HG03066 (cell line): Measurements from ENCODE around the gene SAMMSON.

ENCODE experiments used
- ATAC-seq: cut with Tn5 transposase; IDR thresholded peaks from one replicate; pipeline ENCODE4 v1.9.1; 2021; ENCODE audit warnings: low read depth; ENCODE audit not compliant: unreplicated experiment

The SAMMSON gene

DNA sequence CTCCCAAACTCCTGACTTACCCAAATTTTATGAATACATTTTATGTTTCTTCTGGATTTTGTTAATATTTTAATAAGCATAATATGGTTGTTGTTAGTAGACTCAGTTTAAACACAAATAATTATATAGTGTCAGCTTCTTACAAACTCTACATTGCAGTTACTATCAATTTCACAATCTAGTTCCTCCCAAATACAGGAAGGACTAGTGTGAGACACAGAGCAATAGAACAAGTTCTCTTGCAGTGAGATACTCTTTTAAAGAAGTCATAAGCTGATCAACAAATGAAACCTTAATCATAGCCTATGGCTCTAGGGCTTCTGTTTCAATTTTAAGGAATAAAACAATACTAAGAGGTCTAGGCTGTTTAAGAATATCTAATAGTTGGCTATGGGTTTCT, 86.1 kb downstream of the SAMMSON start:
- no peak for ATAC-seq

DNA sequence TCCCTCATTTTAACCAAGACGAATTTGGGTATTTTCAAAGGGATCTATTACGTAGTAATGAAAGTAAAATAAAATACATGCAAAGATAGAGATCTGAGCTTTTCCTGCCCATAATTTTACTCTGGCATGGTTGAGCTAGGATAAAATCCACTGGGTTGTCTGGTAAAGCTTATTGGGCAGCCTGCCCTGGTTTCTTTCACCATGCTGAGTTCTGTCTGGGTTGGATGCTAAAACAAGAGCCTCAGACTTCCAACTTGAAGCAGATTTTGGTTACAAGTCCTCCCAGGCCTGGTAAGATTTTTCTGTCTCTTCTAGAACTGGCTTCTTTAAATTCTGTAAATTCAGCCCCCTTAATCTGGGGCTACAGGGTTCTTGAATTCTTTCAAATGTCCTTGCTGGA, 86.8 kb downstream of the SAMMSON start:
- no peak for ATAC-seq

DNA sequence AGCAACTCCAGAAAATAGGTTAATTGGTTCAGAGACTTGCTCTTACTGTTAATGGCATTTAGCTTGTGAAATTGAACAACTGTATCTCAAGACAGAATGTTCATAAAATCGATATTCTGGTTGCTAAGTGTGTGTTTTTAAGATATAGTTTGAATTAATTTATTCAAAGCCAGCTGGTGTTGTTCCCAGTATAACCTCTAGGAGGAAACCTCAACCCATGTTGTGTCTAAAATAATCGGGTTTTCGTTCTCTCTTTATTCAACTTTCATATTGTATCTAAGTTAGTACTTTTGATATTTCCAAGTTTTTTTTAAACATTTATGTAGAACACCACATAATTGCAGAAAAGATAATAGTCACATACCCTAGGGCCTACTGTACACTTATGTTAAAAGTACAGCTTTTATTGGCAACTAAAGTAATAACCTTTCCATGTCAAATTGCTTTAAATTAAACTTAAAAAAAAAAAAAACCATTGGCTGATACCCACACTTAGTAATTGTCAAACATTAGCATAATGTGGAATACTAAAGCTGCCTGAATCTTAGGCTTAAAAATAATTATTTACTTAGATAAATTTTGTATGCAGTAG, 90.9 kb downstream of the SAMMSON start:
- ATAC-seq = no peak

DNA sequence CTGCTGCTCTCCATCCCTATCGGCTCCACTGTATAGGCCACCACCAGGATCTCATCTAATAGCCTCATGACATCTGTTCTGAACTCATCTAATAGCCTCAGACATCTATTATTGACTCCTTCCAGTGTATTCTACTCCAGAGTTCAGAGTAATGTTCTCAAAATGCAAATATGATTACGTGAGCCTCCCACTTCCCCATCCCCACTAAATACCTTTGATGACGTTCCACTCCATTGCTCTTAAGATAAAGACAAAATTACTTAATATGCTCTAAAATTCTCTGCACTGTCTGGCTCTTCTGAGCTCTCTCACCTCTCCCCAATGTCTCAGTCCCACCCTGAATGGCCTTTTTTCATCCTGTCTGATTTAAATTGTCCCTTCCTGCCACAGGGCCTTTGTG, 94.7 kb downstream of the SAMMSON start:
- ATAC-seq = no peak

DNA sequence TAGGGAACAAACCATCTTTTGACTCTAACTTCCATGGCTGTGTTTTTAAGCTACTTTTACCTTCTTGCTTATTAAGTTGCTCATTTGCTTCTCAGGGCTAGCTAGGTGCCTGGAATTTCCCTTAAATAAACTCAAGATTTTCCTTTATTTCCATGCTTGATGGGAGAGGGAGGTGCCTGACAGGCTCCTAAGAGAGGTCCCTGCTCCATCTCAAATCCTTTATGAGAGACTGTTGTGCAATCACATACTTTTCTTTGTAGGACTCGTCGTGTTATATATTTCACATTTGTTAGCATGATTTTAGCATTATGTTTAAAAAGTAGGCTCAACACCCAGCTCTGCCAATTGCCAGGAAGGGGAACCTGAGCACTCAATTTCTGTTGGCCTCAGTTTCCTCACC, 95.7 kb downstream of the SAMMSON start:
- no peak for ATAC-seq

DNA sequence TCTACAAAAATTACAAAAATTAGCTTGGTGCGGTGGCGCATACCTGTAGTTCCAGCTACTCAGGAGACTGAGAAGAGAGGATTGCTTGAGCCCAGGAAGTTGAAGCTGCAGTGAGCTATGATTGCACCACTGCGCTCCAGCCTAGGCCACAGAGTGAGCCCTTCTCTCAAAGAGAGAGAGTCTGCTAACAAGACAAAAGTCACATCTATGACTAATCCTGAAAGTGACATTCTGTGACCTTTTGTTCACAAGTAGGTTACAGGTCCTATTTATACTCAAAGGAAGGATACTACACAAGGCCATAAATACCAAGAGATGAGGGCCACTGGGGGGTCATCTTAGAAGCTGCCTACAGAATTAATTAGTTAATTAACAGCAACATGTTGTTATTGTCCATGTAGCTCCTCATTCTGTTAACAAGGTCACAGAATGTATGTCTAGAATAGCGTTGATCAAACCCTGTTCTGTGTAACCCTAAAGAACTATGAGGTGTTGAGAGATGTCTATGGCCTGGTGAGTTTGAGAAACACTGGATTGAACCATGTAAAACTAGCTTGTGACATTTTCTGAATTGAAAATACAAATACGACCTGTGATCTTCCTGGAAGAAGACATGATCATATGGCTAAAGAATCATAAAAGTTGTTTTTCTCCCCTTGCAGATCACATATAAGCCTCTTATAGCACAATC, 97.0 kb downstream of the SAMMSON start:
- ATAC-seq = peak; percentile 91

DNA sequence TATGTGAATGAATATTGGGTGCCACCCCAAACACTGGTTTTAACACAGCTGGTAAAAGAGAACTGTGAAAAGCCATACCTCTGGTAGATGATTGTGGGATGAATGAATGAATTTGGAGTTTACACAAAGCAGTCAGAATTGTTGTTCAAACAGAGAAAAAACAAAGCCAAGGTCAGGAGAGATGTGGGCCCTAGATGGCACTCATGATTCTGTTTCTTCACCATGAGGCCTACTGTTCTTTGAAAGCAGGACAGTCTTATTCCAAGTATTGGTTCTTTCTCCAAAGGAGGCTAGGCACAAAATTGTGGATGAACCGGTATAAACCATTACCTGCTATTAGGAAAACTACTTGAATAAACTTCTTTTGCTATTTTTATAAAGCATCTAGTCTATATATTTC, 97.6 kb downstream of the SAMMSON start:
- ATAC-seq = no peak

DNA sequence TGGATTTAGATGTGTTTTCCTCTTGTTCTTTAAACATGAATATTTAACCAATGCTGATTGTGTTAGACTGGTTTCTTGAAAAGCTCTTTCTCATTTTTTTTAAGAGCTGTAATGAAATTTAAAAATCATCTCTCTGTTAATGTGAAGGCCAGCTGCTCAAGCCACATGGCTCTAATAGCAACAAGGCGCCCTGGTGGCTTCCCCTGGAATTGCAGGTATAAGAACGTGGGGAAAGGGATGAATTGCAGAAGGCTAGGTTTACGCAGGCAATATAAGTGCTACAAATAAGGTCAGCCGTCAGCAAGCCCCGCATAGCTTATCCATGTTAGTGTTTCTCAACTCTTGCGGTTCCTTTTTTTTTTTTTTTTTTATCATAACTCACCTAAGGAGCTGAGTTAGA, 108.5 kb downstream of the SAMMSON start:
- ATAC-seq = peak; percentile 75

DNA sequence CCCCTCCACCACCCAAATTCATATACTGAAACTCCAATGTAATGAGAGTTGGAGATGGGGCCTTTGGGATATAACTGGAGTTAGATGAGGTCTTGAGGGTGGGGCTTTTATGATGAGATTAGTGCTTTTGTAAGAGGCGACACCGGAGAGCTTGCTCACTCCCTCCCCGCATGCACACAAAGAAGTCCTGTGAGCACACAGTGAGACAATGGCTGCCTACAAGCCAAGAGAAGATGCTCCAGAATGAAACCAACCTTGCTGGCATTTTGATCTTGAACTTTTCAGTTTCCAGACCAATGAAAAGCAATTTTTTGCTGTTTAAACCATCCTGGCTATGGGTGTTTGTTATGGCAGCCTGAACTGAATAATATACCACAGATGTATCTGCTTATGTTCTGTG, 109.0 kb downstream of the SAMMSON start:
- ATAC-seq = no peak

DNA sequence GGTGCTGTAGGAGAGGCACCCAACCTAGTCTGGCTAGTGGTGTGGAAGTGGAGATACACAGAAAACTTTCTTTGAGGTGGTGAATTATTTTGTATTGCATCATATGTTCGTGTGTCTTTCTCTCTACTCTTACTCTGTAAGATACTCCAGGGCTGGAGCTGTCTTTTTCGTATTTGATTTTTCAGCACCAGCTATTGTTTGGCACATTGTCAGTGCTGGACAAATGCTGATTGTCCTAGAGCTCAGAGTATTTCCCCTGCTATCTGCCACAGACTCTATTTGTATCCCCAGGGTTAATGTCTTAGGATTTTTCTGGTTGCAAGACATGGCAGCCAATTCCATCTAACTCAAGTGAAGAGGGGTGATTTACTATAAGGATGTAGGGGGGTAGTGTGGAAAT, 110.5 kb downstream of the SAMMSON start:
- no peak for ATAC-seq

DNA sequence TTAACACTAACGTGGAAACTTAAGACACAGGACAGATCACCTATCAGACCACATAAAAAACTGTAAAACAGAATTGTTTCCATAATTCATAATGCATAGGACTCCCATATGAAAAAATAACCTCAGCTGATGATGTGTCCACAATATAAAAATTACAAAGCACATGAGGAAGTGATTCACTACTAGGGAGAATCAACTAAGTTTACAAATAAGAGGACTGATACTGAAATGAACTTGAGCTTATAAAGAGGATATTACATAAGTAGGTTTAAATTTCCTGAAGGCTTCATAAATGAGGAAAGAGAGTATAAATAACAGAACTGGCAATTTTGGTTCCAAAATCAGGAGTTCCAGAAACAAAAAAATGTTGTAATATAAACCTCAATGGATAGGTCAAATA, 111.9 kb downstream of the SAMMSON start:
- ATAC-seq = no peak

DNA sequence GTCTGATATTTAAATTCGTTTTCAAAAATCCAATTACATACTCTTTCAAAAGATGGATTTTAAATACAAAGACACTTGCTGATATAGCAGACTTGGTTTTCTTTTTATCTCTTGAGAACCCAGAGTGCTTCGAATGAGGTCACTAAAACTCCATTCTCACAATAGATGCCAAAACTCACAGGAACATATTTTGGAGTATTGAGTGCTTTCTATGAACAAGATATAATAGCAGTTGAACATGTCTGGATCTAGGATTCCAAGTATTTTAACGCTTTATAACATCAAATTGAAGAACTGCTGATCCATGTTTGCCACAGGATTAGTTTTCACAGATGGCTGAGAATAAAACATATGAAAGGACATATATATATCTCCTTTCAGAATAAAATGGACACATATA, 113.2 kb downstream of the SAMMSON start:
- ATAC-seq = no peak

DNA sequence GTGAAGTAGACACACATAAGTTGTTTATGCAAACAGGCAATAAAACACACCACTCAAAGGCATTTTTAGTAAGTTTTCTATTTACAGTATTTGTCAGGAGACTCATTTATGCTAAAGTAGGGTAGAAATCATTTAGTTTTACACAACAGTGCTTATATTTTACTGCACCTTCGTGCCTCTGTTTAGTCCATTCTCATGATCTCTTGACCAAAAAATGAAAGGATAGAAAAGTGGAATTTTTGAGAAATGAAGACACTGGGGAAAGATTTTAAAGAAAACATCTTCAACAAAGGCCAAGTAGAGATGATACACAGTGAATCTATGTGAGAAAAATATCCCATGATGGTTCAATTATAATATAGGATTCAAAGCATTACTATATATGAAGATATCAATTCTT, 114.9 kb downstream of the SAMMSON start:
- no peak for ATAC-seq

DNA sequence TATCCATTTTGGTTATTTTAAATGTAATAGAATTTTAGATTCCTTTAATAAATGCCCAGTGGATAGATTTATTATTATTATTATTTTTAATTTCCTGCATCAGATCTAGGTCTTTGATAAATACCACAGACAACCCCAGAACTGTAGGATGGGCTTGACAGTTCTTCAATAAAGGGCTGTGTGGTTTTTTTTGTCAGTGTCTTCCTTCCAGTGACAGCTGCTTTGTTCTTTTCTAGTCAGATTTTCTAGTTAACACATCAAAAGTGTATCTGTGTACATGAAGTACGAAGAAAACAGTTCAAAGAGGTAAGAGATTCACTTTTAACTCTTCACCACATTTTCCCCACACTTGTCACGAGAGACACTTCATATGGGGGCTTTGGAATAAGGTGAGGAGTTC, 120.3 kb downstream of the SAMMSON start:
- no peak for ATAC-seq
